H1 (cell line): ENCODE results near the gene SAMD4A. TPM values are rescaled to one million over a fixed set of nuclear protein-coding genes. Genes with fewer than 3 reads are reported as not detected.

Experiments
- CTCF ChIA-PET: fragments of 300-600 bp; sonication (Branson Sonifier 250); formaldehyde crosslinking; loops from one replicate; lab custom pipeline; 2021; ENCODE audit not compliant: partially characterized antibody; lab: Charles Lee
- POLR2A ChIA-PET: fragments of 300-600 bp; sonication (Branson Sonifier 250); formaldehyde crosslinking; loops from one replicate; lab custom pipeline; 2021; ENCODE audit warnings: inconsistent platforms; ENCODE audit not compliant: partially characterized antibody; lab: Charles Lee
- DNase-seq, 2 experiments: peaks; one replicate each; pipeline versions ENCODE4 v3.0.0 to v3.0.0-alpha.2; 2010 to 2022; ENCODE audit warnings: low spot score in 2 of 2, low read depth in 1 of 2, mixed read lengths in 1 of 2
- FAIRE-seq: peaks from 2 replicates; lab custom pipeline; 2011; peaks lifted over from hg19 to GRCh38; lab: Jason Lieb, UNC
- H2AFZ ChIP-seq: 2 replicates; pipeline ENCODE4 v1.8.1; 2012; ENCODE audit warnings: low read length, inconsistent platforms
- H2AK5ac ChIP-seq: 2 replicates; pipeline ENCODE4 v1.6.1; 2013; ENCODE audit warnings: low read depth, low read length
- H2BK120ac ChIP-seq: replicated peaks from 2 replicates; pipeline ENCODE3; 2013; ENCODE audit warnings: low read depth, low read length, inconsistent platforms
- H2BK12ac ChIP-seq: 2 replicates; pipeline ENCODE4 v1.6.1; 2013; ENCODE audit warnings: low read depth, low read length
- H2BK15ac ChIP-seq: 2 replicates; pipeline ENCODE4 v1.6.1; 2013; ENCODE audit warnings: low read length
- H2BK20ac ChIP-seq: 2 replicates; pipeline ENCODE4 v1.6.1; 2013; ENCODE audit warnings: low read length
- H2BK5ac ChIP-seq: 2 replicates; pipeline ENCODE4 v1.6.1; 2013; ENCODE audit warnings: low read depth, low read length
- H3K14ac ChIP-seq: 2 replicates; pipeline ENCODE4 v1.6.1; 2013; ENCODE audit warnings: inconsistent platforms; ENCODE audit not compliant: insufficient read length
- H3K18ac ChIP-seq: 2 replicates; pipeline ENCODE4 v1.6.1; 2013; ENCODE audit warnings: low read length; ENCODE audit errors: extremely low read depth
- H3K23ac ChIP-seq: 2 replicates; pipeline ENCODE4 v1.6.1; 2013; ENCODE audit warnings: inconsistent platforms; ENCODE audit not compliant: insufficient read length
- H3K23me2 ChIP-seq: 2 replicates; pipeline ENCODE4 v1.6.1; 2013; ENCODE audit warnings: low read depth, low read length
- H3K27ac ChIP-seq: 2 replicates; pipeline ENCODE4 v1.6.1; 2011; ENCODE audit warnings: low read depth, low read length, inconsistent platforms
- H3K27me3 ChIP-seq, 4 experiments: replicated peaks in 1 of 4; 1 replicate in 1 of 4; 2 replicates in 3 of 4; pipeline versions ENCODE4 v1.6.1 to v1.8.1; 2011 to 2013; ENCODE audit warnings: low read length in 3 of 4, mild to moderate bottlenecking in 3 of 4, inconsistent platforms in 2 of 4, mixed read lengths in 2 of 4, moderate library complexity in 1 of 4; ENCODE audit not compliant: control insufficient read depth in 3 of 4, insufficient read depth in 3 of 4; ENCODE audit errors: extremely low read depth in 1 of 4
- H3K36me3 ChIP-seq, 4 experiments: 2 replicates each; pipeline versions ENCODE4 v1.6.1 to v1.8.1; 2011 to 2013; ENCODE audit warnings: mild to moderate bottlenecking in 4 of 4, low read length in 3 of 4, moderate library complexity in 2 of 4, control low read depth in 1 of 4, inconsistent platforms in 1 of 4; ENCODE audit not compliant: insufficient read depth in 4 of 4, control insufficient read depth in 2 of 4
- H3K4ac ChIP-seq: replicated peaks from 2 replicates; pipeline ENCODE3; 2013; ENCODE audit warnings: low read length, low read depth, mixed read lengths, inconsistent platforms; ENCODE audit not compliant: insufficient read length
- H3K4me1 ChIP-seq, 4 experiments: replicated peaks in 1 of 4; 1 replicate in 1 of 4; 2 replicates in 3 of 4; pipeline versions ENCODE4 v1.6.1 to v1.8.1; 2011 to 2013; ENCODE audit warnings: low read length in 3 of 4, inconsistent platforms in 2 of 4, mixed read lengths in 1 of 4; ENCODE audit not compliant: insufficient read depth in 4 of 4, control insufficient read depth in 3 of 4
- H3K4me2 ChIP-seq, 2 experiments: 2 replicates each; pipeline versions ENCODE4 v1.6.1 to v1.8.1; 2011 to 2013; ENCODE audit warnings: low read depth in 2 of 2, low read length in 2 of 2, control low read depth in 1 of 2, inconsistent platforms in 1 of 2, mild to moderate bottlenecking in 1 of 2; ENCODE audit not compliant: insufficient read depth in 1 of 2
- H3K4me3 ChIP-seq, 4 experiments: fragments of 200-600, 300-600 bp in 1 of 4; sonication (generic), shearing (Covaris generic), sonication (Bioruptor Twin) in 1 of 4; 2 replicates each; pipeline versions ENCODE4 v1.5.1 to v1.8.1; 2011 to 2016; ENCODE audit warnings: low read length in 4 of 4, low read depth in 3 of 4, control low read depth in 2 of 4, inconsistent platforms in 2 of 4, mild to moderate bottlenecking in 2 of 4, mixed read lengths in 1 of 4, moderate library complexity in 1 of 4; ENCODE audit not compliant: insufficient read depth in 2 of 4; ENCODE audit errors: extremely low read depth in 1 of 4
- H3K56ac ChIP-seq: replicated peaks from 2 replicates; pipeline ENCODE3; 2013; ENCODE audit warnings: low read depth, mild to moderate bottlenecking, mixed read lengths, low read length, inconsistent platforms; ENCODE audit not compliant: insufficient read length
- H3K79me1 ChIP-seq: 2 replicates; pipeline ENCODE4 v1.6.1; 2013; ENCODE audit warnings: low read depth, low read length, control low read depth
- H3K79me2 ChIP-seq, 2 experiments: 2 replicates each; pipeline versions ENCODE4 v1.6.1 to v1.8.1; 2012 to 2013; ENCODE audit warnings: low read length in 2 of 2, mild to moderate bottlenecking in 2 of 2, inconsistent platforms in 1 of 2; ENCODE audit not compliant: insufficient read depth in 2 of 2, control insufficient read depth in 1 of 2
- H3K9ac ChIP-seq, 4 experiments: replicated peaks in 1 of 4; 1 replicate in 1 of 4; 2 replicates in 3 of 4; pipeline versions ENCODE4 v1.6.1 to v1.8.1; 2011 to 2013; ENCODE audit warnings: low read depth in 3 of 4, low read length in 3 of 4, control low read depth in 2 of 4, mild to moderate bottlenecking in 2 of 4, moderate library complexity in 2 of 4, inconsistent platforms in 1 of 4; ENCODE audit errors: extremely low read depth in 1 of 4
- H3K9me3 ChIP-seq, 2 experiments: 2 replicates each; pipeline versions ENCODE4 v1.6.1 to v1.8.1; 2012 to 2013; ENCODE audit warnings: mild to moderate bottlenecking in 2 of 2, moderate library complexity in 2 of 2, control low read depth in 1 of 2, inconsistent platforms in 1 of 2, low read depth in 1 of 2, low read length in 1 of 2, mixed read lengths in 1 of 2; ENCODE audit not compliant: insufficient read depth in 2 of 2
- H4K20me1 ChIP-seq, 2 experiments: replicated peaks in 1 of 2; 2 replicates each; pipeline versions ENCODE3 to v1.8.1; 2011 to 2013; ENCODE audit warnings: inconsistent platforms in 2 of 2, low read length in 2 of 2, mild to moderate bottlenecking in 1 of 2; ENCODE audit not compliant: insufficient read depth in 2 of 2, control insufficient read depth in 1 of 2
- H4K5ac ChIP-seq: 2 replicates; pipeline ENCODE4 v1.6.1; 2013; ENCODE audit warnings: low read length, low read depth, mixed read lengths, inconsistent platforms; ENCODE audit not compliant: insufficient read length
- H4K8ac ChIP-seq: 2 replicates; pipeline ENCODE4 v1.8.0; 2013; ENCODE audit warnings: mild to moderate bottlenecking, moderate library complexity, low read length, inconsistent platforms; ENCODE audit not compliant: insufficient read depth; ENCODE audit errors: extremely low read depth
- H4K91ac ChIP-seq: replicated peaks from 2 replicates; pipeline ENCODE3; 2013; ENCODE audit warnings: low read length, mixed read lengths, inconsistent platforms; ENCODE audit not compliant: insufficient read length
- ZNF274 ChIP-seq: IDR thresholded peaks from 2 replicates; pipeline ENCODE4 v1.7.0; 2012; ENCODE audit warnings: low read length, borderline replicate concordance; ENCODE audit errors: extremely low read depth
- WGBS, 2 experiments: shearing (Covaris generic) in 1 of 2; methylation state at CpG; one replicate each; pipeline versions ENCODE4 v1.1.6 to v1.1.7; 2013 to 2015; ENCODE audit warnings: low lambda C conversion rate in 2 of 2, mixed read lengths in 2 of 2, inconsistent platforms in 1 of 2, low coverage in 1 of 2, missing lambda C conversion rate in 1 of 2; ENCODE audit not compliant: insufficient replicate concordance in 2 of 2, insufficient coverage in 1 of 2, insufficient read length in 1 of 2; ENCODE audit errors: extremely low coverage in 1 of 2, missing lambda C conversion rate in 1 of 2; 5-methylcytosine and 5-hydroxymethylcytosine counted together
- polyA plus RNA-seq, 7 experiments: library from polyadenylated mRNA; depleted of rRNA in 3 of 7; stranded (reverse) in 5 of 7; unstranded in 2 of 7; fragments of >200 nt in 5 of 7; fragments of 200-250 nt in 2 of 7; gene quantifications; 1 replicate in 5 of 7; 2 replicates in 1 of 7; 4 replicates in 1 of 7; pipeline versions ENCODE4 v1.2.1 to v1.2.3, GENCODE V29; 2011 to 2013; ENCODE audit warnings: missing spikeins in 2 of 7, mixed read lengths in 2 of 7
- total RNA-seq: library from RNA; stranded (reverse); fragmentation: NEBNext Ultra II Directional; extraction: Animal tissue kit (Norgen Biotek cat#: 25700); gene quantifications from 2 replicates; pipeline ENCODE4 v1.2.1, GENCODE V29; 2021

Gene SAMD4A
- total and polyA plus RNA-seq, 2 of the 8 experiments (the other 6 are each of a cell fraction or from before 2014, with no cell fraction given), result 2.4 to 12.3 TPM

GRCh38 chr14:54693761-54694160 is 126.8 kb downstream of the SAMD4A start:
- CTCF ChIA-PET, result interaction anchor here (0.6 to 7.4 kb wide), 14 partner anchors 18 to 647 kb away, joined by 3 to 108 read pairs (median 3); no protein-coding TSS in a partner anchor
- no peak overlapping the region for H3K14ac ChIP-seq
- TF ChIP-seq ZNF274, result no peak

More at GRCh38 chr14:54693761-54694160, 126.8 kb downstream of the SAMD4A start:
- Histone ChIP-seq H3K4me3 (no peak overlapping the region), H3K79me1 (peaks cover 3% of the 10 kb centered on the region), H3K79me2 (no peaks in the 10 kb centered on the region), H3K9me3 (no peaks in the 10 kb centered on the region), H3K27ac (no peak overlapping the region), H4K8ac (no peak overlapping the region), H4K20me1 (no peaks in the 10 kb centered on the region), H3K4me2 (no peak overlapping the region), H3K9ac (no peak overlapping the region), H2AK5ac (0 out of 2 replicates have a peak overlapping the region, but pooled peaks have one; percentile 26), H2AFZ (no peak overlapping the region), H2BK15ac (peak overlapping the region; percentile 88; the same call in 1 of the 2 replicates), H3K56ac (no peak overlapping the region), H2BK12ac (0 out of 2 replicates have a peak overlapping the region, but pooled peaks have one; percentile 20), H3K4me1 (peaks cover 0 to 6% (median 1%) of the 10 kb centered on the region in 4 experiments; a peak in 4 of 7 replicates), H3K27me3 (no peaks in the 10 kb centered on the region), H2BK20ac (no peak overlapping the region), H3K36me3 (no peaks in the 10 kb centered on the region), H3K23me2 (no peaks in the 10 kb centered on the region), H3K4ac (no peak overlapping the region), H2BK5ac (no peak overlapping the region), H4K5ac (no peak overlapping the region), H3K23ac (no peak overlapping the region), H3K18ac (no peak overlapping the region), H4K91ac (no peak overlapping the region), H2BK120ac (no peak overlapping the region)
- FAIRE-seq, result no peak
- no peak for DNase-seq
- POLR2A ChIA-PET, result interaction anchor here (0.6 to 1.1 kb wide), 5 partner anchors 14 to 128 kb away, joined by 3 to 4 read pairs (median 3); no protein-coding TSS in a partner anchor
- WGBS, 2 experiments, result 89% methylated on average over 4 of the region's 4 CpGs; no CpG with 5 or more reads in 1 of the 2 experiments
